Measurements from ENCODE around the gene ACKR3. TPM values are rescaled to one million over a fixed set of nuclear protein-coding genes. Genes with fewer than 3 reads are reported as not detected.

The ACKR3 gene
- total RNA-seq, 1 experiment from 2014 or later, result not detected

- DNase-seq (ENCODE audit: low read depth), result no peak
These were observed 38.5 kb downstream of the ACKR3 start for GRCh38 chr2:236608188-236608525.

GRCh38 chr2:236608710-236609109 is 39.1 kb downstream of the ACKR3 start:
- no peak for DNase-seq (ENCODE audit: low read depth)

- peak; percentile 35 for DNase-seq (ENCODE audit: low read depth)
These were observed 41.6 kb downstream of the ACKR3 start for GRCh38 chr2:236610991-236611821.

GRCh38 chr2:236612737-236613136 is 43.1 kb downstream of the ACKR3 start:
- DNase-seq (ENCODE audit: low read depth), result no peak

- DNase-seq (ENCODE audit: low read depth), result no peak
These were observed 44.0 kb downstream of the ACKR3 start for GRCh38 chr2:236613612-236614011.

- no peak for DNase-seq (ENCODE audit: low read depth)
These were observed 44.9 kb downstream of the ACKR3 start for GRCh38 chr2:236614551-236614950.

GRCh38 chr2:236616031-236616430 is 46.4 kb downstream of the ACKR3 start:
- DNase-seq (ENCODE audit: low read depth), result no peak

GRCh38 chr2:236616624-236617023 is 47.0 kb downstream of the ACKR3 start:
- no peak for DNase-seq (ENCODE audit: low read depth)

GRCh38 chr2:236617221-236617737 is 47.7 kb downstream of the ACKR3 start:
- no peak for DNase-seq (ENCODE audit: low read depth)

GRCh38 chr2:236617796-236618195 is 48.2 kb downstream of the ACKR3 start:
- no peak for DNase-seq (ENCODE audit: low read depth)

- no peak for DNase-seq (ENCODE audit: low read depth)
These were observed 48.7 kb downstream of the ACKR3 start for GRCh38 chr2:236618370-236618769.

- no peak for DNase-seq (ENCODE audit: low read depth)
These were observed 50.4 kb downstream of the ACKR3 start for GRCh38 chr2:236619910-236620612.

GRCh38 chr2:236621786-236622185 is 52.2 kb downstream of the ACKR3 start:
- no peak for DNase-seq (ENCODE audit: low read depth)

- no peak for DNase-seq (ENCODE audit: low read depth)
These were observed 52.6 kb downstream of the ACKR3 start for GRCh38 chr2:236622201-236622600.

GRCh38 chr2:236622660-236623059 is 53.0 kb downstream of the ACKR3 start:
- no peak for DNase-seq (ENCODE audit: low read depth)

- no peak for DNase-seq (ENCODE audit: low read depth)
These were observed 54.2 kb downstream of the ACKR3 start for GRCh38 chr2:236623816-236624215.

- DNase-seq (ENCODE audit: low read depth), result no peak
These were observed 55.6 kb downstream of the ACKR3 start for GRCh38 chr2:236625156-236625690.

- no peak for DNase-seq (ENCODE audit: low read depth)
These were observed 56.9 kb downstream of the ACKR3 start for GRCh38 chr2:236626391-236627150.

GRCh38 chr2:236627193-236627592 is 57.6 kb downstream of the ACKR3 start:
- DNase-seq (ENCODE audit: low read depth), result no peak

GRCh38 chr2:236627841-236628240 is 58.2 kb downstream of the ACKR3 start:
- DNase-seq (ENCODE audit: low read depth), result no peak

GRCh38 chr2:236628256-236628901 is 58.8 kb downstream of the ACKR3 start:
- no peak for DNase-seq (ENCODE audit: low read depth)

Measured in LHCN-M2 (cell line).